HG02885 (cell line): ENCODE results near the gene GREB1.

Source experiments
- ATAC-seq: cut with Tn5 transposase; IDR thresholded peaks from one replicate; pipeline ENCODE4 v1.9.1; 2021; ENCODE audit warnings: mild to moderate bottlenecking; ENCODE audit not compliant: unreplicated experiment, poor library complexity

Gene GREB1, protein sequence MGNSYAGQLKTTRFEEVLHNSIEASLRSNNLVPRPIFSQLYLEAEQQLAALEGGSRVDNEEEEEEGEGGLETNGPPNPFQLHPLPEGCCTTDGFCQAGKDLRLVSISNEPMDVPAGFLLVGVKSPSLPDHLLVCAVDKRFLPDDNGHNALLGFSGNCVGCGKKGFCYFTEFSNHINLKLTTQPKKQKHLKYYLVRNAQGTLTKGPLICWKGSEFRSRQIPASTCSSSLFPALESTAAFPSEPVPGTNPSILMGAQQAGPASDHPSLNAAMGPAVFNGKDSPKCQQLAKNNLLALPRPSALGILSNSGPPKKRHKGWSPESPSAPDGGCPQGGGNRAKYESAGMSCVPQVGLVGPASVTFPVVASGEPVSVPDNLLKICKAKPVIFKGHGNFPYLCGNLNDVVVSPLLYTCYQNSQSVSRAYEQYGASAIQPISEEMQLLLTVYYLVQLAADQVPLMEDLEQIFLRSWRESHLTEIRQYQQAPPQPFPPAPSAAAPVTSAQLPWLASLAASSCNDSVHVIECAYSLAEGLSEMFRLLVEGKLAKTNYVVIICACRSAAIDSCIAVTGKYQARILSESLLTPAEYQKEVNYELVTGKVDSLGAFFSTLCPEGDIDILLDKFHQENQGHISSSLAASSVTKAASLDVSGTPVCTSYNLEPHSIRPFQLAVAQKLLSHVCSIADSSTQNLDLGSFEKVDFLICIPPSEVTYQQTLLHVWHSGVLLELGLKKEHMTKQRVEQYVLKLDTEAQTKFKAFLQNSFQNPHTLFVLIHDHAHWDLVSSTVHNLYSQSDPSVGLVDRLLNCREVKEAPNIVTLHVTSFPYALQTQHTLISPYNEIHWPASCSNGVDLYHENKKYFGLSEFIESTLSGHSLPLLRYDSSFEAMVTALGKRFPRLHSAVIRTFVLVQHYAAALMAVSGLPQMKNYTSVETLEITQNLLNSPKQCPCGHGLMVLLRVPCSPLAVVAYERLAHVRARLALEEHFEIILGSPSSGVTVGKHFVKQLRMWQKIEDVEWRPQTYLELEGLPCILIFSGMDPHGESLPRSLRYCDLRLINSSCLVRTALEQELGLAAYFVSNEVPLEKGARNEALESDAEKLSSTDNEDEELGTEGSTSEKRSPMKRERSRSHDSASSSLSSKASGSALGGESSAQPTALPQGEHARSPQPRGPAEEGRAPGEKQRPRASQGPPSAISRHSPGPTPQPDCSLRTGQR (N-terminal part only)

GRCh38 chr2:11533278-11534070 lies at the start of gene GREB1:
TSS of gene GREB1 (plus strand) at chr2:11534045. CDS start at chr2:11556615, 22,570 bp downstream.
- no peak for ATAC-seq

- ATAC-seq = no peak
These were observed 45.0 kb upstream of the GREB1 start for GRCh38 chr2:11488809-11489208.

- no peak for ATAC-seq
These were observed 43.7 kb upstream of the GREB1 start for GRCh38 chr2:11490194-11490593.

GRCh38 chr2:11491348-11491933 lies 42.4 kb upstream of the GREB1 start:
- no peak for ATAC-seq

GRCh38 chr2:11492244-11492643 lies 41.6 kb upstream of the GREB1 start:
- no peak for ATAC-seq

- no peak for ATAC-seq
These were observed 41.1 kb upstream of the GREB1 start for GRCh38 chr2:11492720-11493119.

- ATAC-seq = no peak
These were observed 40.6 kb upstream of the GREB1 start for GRCh38 chr2:11493282-11493681.

- no peak for ATAC-seq
These were observed 39.5 kb upstream of the GREB1 start for GRCh38 chr2:11494310-11494709.

GRCh38 chr2:11495844-11496681 lies 37.8 kb upstream of the GREB1 start:
- ATAC-seq = no peak

GRCh38 chr2:11498543-11499034 lies 35.3 kb upstream of the GREB1 start:
- peak; percentile 95 for ATAC-seq

DNA sequence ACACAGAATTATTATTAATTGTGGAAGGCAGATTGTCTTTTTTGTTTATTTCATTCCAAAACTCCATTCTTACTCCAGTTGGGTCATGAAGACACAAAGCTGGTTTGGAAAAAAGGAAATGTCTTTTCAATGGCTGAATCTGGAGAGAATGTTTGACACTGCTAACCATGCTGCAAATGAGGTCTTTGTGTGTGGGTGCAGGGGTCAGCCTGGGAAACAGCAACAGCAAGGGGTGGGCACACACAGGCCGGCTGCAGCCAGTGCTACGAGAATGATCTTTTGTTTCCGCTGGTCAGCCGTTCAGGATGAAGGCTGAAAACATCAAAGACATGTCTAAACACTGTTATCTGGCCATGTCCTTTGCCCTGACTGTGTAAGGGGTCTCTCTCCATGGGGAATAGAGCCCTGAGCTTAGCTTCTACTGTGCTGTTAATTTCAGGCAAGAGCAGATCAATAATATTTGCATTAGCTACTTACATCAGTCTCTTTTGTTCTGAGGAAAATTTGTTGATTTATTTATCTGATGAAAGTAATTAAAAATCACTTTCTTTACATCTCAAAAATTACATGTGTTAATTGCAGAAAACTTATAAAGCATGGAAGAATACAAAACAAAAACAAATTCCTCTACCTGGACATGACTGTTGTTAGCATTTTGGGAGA lies 34.6 kb upstream of the GREB1 start:
- no peak for ATAC-seq

DNA sequence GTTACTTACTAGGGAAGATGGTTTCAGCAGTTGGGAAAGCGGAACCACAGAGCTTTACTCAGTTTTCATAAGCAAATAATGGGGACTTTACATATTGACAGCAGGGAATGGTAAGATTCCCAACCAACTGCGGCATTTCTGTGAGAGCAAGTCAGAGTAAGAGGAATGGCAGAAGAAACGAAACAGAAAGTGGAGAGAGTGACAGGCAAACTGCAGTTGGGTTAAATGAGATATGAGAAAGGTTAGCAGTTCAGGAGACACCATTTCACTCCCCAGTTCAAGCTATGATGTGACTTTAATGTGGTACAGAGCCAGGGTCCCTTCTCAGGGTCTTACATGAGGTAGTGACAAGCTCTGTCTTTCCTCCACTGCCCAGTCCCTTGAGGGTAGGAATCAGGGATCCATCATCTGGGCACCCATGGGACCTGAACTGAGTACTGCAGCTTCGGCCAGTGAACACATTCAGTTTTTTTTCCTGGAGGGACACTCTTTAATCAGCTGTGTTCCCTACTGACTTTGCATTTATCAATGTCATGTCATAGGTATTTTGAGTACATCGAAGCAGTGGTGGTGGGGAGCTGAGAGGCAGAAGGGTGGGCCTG lies 33.0 kb upstream of the GREB1 start:
- ATAC-seq = peak; percentile 50

DNA sequence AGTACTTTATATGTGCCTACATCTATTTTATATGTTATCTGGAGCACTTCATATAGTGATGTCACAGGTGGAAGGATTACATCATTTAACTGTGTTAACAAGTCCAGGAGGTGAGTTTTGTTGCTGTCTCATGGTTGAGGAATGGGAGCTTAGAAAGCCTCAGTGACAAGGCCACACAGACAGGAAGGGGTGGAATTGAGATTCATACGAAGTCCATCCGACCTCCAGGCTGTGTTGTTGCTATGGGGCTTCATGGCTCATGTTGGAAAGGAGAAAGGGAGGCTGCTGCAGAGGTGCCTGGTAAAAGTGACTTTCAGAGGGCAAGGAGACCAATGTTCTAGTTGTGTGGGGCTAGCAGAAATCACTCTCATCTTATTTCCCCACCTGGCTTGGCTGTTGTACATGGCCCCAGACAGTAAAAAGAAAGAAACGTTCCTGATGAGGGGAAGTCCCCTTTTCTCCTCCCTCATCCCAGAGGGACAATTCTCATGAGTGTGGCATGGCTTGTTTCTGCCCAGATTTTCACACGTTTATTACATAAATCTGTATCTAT lies 31.0 kb upstream of the GREB1 start:
- ATAC-seq = no peak

- ATAC-seq = no peak
These were observed 30.4 kb upstream of the GREB1 start for GRCh38 chr2:11503354-11503927.

GRCh38 chr2:11505652-11506610 lies 27.9 kb upstream of the GREB1 start:
- peak; percentile 89 for ATAC-seq

- ATAC-seq = no peak
These were observed 27.3 kb upstream of the GREB1 start for GRCh38 chr2:11506611-11506969.
